NCI-H1092 (cell line): ENCODE measurements around the gene INF2.

Source experiments
- DNase-seq: peaks from one replicate; lab custom pipeline; 2025; lab: John Stamatoyannopoulos, UW

Gene INF2

GRCh38 chr14:104689881-104690711, 678 bp downstream of the INF2 start:
- DNase-seq = no peak

GRCh38 chr14:104690861-104691455, 1.5 kb downstream of the INF2 start:
- no peak for DNase-seq

- no peak for DNase-seq
These were observed 2.3 kb downstream of the INF2 start for GRCh38 chr14:104691546-104692260.

- DNase-seq = no peak
These were observed 3.0 kb downstream of the INF2 start for GRCh38 chr14:104692261-104692938.

- no peak for DNase-seq
These were observed 3.5 kb downstream of the INF2 start for GRCh38 chr14:104692939-104693315.

GRCh38 chr14:104693482-104694431, 4.3 kb downstream of the INF2 start:
- DNase-seq = no peak

- peak; percentile 74 for DNase-seq
These were observed 5.1 kb downstream of the INF2 start for GRCh38 chr14:104694475-104694950.

GRCh38 chr14:104694991-104695659, 5.7 kb downstream of the INF2 start:
- peak; percentile 74 for DNase-seq

GRCh38 chr14:104695660-104696000, 6.2 kb downstream of the INF2 start:
- no peak for DNase-seq

- peak; percentile 59 for DNase-seq
These were observed 7.4 kb downstream of the INF2 start for GRCh38 chr14:104696671-104697316.

GRCh38 chr14:104697317-104697703, 7.9 kb downstream of the INF2 start:
- DNase-seq = no peak

GRCh38 chr14:104697892-104698583, 8.6 kb downstream of the INF2 start:
- no peak for DNase-seq

GRCh38 chr14:104698688-104699425, 9.4 kb downstream of the INF2 start:
- DNase-seq = no peak

GRCh38 chr14:104699426-104699748, 10.0 kb downstream of the INF2 start:
- no peak for DNase-seq

- no peak for DNase-seq
These were observed 10.8 kb downstream of the INF2 start for GRCh38 chr14:104700225-104700651.

GRCh38 chr14:104700747-104701217, 11.4 kb downstream of the INF2 start:
- no peak for DNase-seq

GRCh38 chr14:104701383-104702076, 12.1 kb downstream of the INF2 start:
- DNase-seq = no peak

- DNase-seq = no peak
These were observed 12.7 kb downstream of the INF2 start for GRCh38 chr14:104702106-104702505.
